HG03175 (cell line): ENCODE results near the gene PHF2.

Source experiments
- ATAC-seq: cut with Tn5 transposase; IDR thresholded peaks from one replicate; pipeline ENCODE4 v1.9.1; 2021; ENCODE audit warnings: mild to moderate bottlenecking, moderate library complexity; ENCODE audit not compliant: unreplicated experiment

Gene PHF2

DNA sequence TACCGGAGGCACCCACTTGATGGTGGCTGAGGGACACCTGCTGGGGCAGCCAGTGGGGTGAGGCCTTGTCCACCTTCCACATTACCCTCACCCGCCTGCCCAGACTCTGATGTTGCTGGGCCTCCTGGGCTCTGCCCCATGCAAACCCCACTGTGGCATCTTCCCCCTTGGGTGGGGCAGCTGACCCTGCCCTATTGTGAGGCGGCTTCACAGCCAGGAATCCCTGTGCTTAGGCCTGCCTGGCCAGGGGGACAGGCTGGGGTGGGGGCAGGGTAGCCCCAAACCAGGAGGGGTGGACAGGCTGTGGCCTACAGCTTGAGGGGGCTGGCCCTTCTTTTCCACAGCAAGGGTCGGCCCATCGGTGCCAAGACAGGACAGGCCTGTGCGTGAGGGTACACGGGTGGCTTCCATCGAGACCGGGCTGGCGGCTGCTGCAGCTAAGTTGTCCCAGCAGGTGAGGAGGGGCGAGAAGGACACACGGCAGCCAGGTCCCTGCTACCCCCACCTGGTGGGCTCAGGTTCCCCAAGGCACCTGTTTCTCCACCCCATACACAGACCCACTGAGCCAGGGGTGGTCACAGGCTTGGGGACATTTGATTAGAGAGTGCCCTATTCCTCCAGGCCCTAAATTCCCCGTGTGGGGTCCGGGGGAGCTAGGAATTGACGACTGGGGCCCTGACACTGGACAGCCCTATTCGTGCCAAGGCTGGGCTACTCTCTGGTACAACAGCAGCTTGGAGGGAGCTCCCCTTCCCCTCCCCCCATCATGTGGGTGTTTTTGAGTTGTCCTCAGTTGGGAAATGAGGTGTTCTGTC, 99.2 kb downstream of the PHF2 start:
- ATAC-seq, result no peak

DNA sequence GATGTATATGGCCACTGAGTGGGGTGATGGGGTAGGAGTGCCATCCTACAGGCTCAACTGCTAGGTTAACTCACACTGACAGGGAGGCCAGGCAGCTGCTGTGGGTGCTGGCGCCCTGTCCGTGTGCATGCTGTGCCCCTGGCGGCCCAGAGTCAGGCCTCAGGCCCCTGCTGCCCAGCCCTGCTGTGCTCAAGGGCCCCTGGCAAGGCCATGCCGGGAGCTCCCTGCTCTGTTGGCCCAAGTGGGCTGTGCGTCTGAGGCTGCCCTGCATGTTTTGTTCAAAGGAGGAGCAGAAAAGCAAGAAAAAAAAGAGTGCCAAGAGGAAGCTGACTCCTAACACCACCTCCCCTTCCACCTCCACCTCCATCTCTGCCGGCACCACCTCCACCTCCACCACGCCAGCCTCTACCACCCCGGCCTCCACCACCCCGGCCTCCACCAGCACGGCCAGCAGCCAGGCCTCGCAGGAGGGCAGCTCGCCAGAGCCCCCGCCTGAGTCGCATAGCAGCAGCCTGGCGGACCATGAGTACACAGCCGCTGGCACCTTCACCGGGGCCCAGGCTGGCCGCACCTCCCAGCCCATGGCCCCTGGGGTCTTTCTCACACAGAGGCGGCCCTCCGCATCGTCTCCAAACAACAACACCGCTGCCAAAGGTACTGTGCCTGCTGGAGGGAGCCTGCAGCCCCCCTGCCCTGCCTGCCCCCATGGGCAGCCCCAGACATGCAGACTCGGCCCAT, 100.1 kb downstream of the PHF2 start:
- ATAC-seq, result no peak

DNA sequence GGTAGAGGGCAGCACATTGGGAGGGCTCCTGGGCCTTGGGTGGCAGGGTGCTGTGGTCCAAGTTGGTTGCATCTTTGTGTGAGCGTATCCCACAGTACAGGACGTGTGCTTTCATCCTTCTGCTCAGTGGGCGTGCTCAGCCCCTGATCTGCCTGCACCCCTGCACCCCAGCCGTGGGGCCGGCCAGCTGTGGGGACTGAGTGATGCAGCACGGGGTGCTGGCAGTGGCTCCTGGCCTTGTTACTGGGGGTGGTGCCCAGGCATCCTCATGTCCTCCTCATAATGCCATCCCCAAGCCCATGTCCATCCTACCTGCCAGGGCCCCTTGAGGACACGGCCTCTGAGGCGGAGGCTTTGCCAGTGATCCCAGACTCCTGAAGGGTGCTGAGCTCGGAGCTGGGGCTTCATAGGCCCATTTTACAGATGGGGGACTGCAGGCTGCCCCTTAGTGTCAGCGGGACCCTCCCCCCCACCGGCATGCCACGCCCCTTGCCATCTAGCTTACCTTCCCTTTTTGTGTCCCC, 100.7 kb downstream of the PHF2 start:
- no peak for ATAC-seq

DNA sequence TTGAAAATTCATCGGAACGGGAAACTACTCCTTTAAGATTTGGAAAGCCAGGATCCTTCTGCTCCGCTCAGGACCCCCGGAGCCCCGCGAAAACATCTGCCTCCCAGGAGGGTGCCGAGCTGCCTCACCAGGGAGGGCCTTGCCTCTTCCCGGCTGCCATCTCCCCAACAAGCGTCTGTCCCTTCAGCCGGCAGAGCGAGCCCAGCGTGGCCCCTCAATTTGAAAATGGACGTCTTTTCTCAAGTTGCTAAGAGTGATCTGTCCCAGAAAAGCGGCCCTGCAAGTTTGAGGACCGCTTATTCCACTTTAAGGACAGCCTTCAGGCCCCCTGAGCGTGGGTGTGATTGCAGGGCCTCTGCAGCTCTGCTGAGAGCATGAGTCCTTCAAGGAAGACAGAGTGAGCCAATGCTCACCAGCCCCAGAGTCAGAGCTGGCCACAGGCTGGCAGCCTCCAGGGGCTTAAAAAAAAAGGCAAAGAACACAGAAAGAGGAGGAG, 101.3 kb downstream of the PHF2 start:
- ATAC-seq, result no peak

DNA sequence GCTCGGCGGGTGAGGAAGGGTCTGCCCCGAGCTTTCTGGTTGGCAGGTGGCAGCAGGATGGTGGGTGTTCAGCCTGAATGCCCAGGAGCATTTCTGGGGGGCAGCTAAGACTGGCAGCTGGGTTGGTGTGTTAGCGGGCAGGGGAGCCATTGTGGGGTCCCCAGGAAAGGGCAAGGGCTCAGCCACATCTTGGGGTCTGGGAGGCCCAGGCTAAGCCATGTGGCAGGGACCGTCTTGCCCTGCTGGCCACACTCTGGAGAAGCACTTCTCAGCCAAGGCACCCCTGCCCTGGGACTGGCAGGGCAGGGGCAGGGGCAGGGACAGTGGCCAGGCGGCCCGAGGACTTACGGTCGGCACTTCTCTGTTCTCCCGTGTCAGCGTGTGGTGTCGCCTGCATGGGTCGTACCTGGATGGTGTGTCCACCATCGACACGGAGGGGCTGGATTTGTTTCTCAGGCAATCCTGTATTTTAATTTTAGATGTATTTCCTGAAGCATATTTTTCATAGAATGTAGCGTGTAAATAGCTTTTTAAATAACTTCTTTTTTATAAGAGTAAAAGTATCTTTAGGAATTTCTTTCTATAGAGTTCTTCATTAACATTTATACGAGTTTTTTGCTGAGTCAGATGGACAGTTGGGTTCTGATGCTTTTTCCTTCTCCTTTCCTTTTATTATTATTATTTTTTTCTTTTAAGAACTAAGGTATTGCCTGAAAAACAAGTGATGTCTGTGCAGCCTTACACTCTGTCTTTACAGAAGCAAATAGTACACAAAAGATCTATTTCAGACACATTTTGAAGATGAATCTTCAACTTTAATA, 102.0 kb downstream of the PHF2 start:
- ATAC-seq, result no peak

DNA sequence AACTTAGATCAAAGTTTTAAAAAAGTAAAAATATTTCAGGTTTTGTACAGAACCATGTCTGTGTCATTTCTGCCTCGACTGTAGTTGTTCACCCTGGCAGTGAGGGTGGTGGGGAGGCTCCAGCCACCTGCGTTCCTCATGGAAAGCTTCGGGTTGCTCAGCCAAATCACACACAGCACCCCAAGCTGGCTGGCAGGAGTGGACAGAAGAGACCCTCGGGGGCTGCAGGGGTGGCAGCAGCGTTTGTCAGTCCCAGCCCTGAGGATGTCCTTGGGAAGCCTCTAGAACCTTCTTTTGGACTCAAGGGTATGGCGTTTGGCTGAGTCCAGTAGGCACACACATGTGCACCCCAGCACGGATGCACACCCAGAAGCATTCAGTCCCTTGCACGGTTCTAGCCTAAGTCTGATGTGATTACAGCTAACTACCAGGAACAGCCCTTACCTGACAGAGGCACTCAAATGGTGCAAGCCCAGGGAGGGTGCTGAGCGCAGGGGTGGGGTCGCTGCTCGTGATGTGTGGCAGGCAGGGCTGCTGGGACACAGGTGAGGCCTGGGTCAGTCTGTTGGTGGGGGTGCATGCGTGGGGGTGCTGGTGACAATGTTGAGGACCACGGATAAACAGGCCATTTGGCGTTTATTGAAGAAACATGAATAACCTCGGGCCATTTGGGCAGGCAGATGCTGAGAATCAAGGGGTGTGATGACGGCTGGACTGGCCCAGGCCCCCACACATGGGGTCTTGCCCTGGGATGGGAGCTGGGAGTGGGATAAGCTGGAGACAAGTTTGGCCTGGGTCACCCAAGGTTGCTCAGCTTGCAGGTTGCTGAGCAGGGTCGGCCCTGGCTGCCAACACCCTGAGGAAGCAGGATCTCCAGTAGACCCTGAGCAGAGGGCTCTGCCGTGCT, 103.4 kb downstream of the PHF2 start:
- no peak for ATAC-seq

DNA sequence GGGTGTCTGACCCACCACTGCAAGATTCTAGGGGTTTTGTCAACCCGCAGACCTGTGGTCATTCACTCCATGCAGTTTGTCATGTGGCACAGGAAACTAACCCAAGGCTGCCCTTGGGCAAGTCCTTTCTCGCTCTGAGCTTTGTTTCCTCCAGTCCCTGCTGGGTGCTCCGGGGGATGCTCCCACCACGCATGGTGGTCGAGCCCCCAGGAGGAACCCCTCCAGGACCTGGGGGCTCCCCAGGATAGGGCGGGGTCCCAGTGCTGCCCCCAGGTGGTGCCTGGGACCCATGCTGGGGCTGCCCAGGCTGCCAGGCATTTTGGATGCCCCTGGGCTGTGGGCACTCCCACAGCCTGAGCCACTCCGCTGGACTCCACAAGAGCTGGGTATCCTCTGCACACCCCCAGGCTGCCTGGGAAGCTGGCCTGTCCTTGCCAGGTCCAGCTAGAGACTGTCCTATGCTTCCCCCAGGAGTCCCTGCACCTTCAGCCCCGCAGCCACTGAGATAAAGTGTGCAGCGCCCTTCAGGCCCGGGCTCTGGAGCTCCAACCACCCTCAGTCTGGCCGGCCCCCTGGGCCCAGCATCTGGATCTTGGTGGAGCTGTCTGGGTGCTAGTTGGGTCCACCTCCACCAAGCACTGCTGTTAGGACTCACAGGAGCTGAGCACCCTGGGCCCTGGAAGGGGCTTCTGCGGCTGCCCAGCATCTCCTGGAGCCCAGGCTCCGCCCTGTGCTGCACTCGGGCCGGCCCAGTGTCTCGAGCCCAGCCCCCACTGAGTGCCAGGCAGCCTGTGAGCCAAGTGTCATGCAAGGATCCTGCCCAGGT, 104.3 kb downstream of the PHF2 start:
- ATAC-seq, result no peak

DNA sequence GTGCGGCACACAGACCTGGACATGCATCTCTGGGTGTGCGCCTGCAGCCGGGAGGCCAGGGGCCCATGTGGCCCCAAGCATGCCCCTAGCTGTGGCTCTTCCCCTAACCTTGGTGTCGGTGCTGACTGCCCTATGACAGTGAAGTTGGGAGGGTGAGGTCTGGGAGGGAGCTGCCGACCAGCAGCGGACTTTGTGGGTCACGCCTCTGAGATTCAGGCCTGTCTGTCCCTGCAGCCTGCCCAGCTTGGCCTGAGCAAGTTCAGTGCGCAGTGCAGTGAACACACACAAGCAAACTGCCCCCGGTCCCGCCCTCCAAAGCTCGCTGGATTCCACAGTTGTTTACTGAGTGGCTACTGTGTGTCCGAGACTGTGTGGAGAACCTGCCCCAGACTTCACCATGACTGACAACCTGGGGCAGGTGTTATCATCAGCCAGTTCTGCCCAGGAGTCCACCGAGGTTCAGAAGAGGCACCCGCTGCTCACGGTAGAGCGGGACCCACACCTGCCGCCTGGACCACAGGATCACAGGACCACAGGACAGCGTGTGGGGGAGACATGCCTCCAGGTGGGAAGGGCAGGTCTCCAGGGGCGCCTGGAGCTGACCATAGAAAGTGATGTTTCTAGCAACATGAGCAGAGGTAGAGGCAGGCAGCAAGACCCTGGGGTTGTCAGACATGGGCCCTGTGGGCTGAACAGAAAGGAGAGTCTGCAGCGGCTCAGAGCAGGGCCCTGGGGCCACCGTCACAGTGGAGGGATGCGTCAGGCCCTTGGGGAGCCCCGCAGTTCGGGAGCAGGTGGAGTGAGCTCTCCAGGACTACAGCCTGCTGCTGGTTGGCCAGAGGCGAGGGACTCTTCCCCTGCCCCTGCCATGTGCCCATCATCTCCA, 105.1 kb downstream of the PHF2 start:
- ATAC-seq, result no peak

DNA sequence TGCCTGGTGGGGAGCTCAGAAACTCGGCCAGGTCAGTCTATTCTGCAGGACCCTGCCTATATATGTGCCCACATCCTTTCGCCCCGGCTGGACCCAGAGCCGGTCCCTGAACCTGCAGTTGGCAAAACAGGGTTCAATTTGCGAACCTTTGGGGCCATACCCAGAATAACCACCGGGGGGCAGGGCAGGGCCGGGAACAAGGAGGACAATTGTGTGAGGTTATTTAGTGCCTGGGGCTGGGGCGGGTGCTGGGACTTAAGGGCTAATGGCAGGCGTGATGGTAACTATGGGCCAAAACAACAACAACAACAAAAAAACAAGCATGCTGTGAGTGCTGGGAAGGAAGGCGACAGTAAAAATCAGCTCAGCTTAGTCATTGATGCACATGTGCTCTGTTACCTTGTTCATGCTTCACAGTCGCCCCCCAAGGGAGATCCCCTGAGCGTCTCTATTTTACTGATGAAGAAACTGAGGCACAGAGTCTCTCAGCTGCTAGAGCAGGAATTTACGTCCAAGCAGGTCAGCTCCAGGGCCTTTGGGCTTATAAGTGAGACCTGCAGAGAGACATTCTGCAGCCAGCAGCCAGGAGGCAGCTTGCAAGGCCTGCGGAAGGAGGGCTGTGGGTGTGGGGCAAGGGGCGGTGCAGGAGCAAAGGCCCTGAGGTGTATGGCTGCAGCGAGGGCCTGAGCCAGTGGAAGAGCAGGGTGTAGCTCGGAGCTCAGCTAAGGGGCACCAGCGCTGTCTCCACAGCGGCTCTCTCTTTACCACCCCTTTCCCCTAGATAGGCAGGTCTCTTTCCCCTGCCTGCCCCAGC, 106.0 kb downstream of the PHF2 start:
- ATAC-seq, result peak; percentile 47

DNA sequence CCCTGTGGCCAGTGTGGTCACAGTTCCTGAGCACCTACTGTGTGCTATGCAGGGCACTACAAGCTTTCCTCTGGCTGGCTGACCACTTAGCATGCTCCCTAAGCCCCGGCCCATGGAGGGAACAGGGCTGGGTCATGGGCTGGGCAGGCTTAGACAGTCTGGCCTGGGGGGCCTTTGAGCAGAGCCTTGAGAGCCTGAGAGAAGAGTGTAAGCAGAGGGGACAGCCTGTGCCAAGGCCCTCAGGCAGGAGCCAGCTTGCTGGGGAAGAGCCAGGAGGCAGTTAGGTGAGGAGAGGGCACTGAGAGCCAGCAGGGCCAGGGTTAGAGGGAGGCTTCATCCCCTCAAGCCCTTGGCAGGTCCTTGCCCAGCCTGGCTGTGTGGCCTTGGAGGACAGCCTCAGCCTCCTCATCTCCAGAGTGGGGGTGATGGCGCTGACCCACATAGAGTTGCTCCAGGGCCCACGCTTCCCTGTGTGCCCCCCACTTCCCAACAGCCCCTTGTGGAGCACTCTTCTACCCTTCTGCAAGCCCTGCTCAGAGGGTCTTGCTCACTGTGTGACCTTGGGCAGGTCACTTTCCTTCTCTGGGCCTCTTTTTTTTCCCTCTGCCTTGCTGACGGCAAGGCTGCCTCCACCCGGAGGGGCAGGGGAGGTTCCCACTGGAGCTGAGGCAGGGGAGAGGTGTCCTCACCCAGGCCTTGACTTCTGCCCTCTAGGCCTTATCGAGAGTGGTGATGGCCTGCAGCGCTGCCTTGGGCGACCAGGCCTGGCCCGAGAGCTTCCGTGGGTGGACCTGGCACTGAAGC, 107.1 kb downstream of the PHF2 start:
- ATAC-seq, result no peak

DNA sequence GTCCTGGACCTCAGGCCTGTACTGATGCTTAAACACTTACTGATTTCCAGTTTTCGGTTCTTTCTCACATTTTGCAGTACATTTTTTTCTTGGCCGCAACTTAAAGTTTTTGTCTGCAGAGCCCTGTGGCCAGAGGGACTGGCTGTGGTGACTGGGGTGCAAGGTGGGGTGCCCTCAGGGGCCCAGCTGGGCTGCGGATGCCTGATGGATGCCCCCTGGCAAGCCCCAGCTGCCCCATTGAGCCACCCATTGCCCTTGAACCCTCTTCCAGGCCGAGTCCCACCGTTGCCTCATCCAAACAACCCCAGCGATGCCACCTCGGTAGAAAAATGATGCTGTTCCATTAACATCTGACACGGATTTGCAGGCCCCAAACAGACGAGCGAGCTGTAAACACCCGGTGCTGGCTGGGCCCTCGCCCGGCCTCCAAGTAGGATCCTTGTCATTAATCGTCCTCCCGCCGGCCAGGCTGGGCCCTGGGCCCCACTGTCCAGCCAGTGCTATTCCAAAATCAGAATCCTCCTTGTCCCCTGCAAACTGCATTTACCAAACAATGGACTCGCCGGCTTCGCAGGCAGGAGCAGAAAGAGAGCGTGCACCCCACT, 107.9 kb downstream of the PHF2 start:
- ATAC-seq, result no peak

DNA sequence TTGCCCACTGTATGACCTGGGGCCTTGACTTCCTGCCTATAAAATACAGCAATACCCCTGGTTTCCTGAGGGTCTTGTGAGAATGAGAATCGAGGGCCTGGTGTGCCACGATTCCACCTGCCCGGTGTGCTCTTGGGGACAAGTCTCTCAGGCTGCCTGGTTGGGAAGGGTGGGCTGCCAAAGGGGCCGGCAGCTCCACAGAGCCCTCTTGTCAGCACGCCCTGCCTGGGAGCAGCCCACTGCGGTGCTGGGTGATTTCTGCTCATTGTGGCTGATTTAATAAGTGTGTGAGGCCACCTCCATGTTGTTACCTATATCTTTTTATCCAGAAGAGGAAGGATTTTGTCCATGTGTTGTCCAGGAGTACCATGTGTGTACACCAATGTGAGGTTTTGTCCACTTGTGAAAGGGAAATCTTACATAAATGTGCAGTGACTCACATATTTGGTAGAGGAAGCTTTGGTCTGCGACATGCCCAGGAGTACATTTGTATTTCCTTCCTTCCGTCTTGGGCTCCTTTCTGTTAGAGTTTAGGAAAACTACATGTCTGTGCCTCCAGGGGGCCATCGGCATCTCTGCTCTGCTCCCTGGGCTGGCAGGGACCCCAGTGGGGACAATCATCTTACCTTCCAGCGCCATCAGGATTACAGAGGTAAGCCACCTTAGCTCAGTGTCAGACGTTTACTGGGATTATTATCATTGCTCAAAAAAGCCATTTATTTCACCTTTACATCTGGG, 108.6 kb downstream of the PHF2 start:
- ATAC-seq, result no peak

DNA sequence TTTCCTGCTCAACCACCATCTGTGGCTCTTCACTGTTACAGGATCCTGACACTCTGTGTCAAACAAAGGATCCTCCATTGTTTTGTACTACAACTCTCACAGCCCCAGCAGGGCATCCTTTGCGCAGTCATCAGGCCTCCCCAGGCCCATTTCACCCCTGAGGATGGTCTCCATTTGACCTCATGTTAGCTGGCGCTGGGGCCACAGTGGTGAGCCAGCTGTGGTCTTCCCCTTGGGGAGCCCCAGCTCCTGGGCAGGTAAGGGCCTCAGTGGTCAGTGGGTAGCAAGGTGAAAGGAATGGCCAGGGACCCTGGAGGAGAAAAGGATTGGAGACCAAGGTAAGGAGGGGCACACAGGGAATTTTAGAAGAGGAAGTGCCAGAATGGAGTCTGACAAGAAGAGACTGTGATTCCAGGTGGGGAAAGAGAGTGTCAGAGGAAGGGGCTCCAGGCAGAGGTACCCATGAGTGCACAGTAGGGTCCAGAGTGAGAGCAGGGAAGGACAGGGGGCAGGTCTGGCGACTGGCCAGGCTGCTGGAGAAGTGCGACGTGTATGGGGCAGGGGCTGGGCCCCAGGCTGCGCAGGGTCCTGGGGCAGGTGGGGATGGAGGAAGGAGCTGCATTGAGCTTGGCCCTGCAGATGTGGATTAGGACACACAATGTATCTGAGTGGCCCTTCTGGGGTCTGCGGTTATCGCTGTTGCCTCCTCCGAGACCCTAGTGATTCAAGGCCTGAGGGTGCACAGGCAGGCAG, 109.9 kb downstream of the PHF2 start:
- no peak for ATAC-seq

DNA sequence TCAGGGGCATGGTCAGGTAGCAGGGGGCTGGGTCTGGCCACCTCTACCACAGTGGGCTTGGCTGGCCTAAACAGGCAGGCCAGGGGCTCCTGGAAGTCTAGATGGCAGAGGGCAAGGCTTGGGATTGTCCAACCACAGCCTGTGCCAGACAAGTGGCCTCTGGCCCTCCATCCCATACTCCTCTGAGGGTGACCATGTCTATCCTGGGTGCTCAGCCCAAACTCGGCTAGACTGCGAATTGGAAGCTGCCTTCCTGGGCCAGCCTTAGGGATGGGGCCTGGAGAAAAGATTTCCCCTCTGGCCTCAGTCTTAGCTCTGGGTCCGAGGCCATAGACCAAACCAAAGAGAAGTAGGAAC, 110.5 kb downstream of the PHF2 start:
- ATAC-seq, result no peak

DNA sequence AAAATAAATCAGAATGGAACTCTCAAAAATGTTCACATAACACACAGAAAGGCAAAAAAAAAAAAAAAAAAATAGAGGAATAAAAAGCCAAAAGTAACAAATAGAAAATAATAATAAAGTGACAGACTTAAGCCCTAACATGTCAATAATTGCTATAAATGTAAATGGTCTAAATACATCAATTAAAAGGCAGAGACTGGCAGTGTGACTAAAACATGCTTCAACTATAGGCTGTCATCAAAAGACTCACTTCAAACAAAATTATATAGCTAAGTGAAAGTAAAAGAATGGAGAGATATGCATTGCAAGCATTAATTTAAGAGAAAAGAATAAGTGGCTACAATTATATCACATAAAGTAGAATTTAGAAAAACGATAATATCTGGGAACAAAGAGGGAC, 114.2 kb downstream of the PHF2 start:
- no peak for ATAC-seq
